GM10248 (cell line): ENCODE results near the gene TGM1.

Source experiments
- CTCF ChIA-PET: fragments of 300-600 bp; sonication (Branson Sonifier 250); formaldehyde crosslinking; extraction: SDS; loops from one replicate; lab custom pipeline; 2021; ENCODE audit warnings: antibody characterized with exemption; lab: Yijun Ruan, JAX
- POLR2A ChIA-PET: fragments of 350-650 bp; sonication (Branson Sonifier 250); formaldehyde crosslinking; extraction: SDS; loops from one replicate; lab custom pipeline; 2020; ENCODE audit warnings: antibody characterized with exemption; lab: Yijun Ruan, JAX
- DNase-seq: peaks from one replicate; pipeline ENCODE4 v3.0.0; 2012; ENCODE audit errors: extremely low spot score
- TF ChIP-seq, protein P1 (sequence below): IDR thresholded peaks from 2 replicates; pipeline ENCODE4 v1.5.1; 2012; ENCODE audit warnings: mild to moderate bottlenecking, low read depth; ENCODE audit errors: extremely low read depth, missing control alignments, control extremely low read depth

The TGM1 gene

GRCh38 chr14:24240110-24240918, 22.7 kb downstream of the TGM1 start:
- POLR2A ChIA-PET: no interaction called here
- CTCF ChIA-PET: interaction anchor here (0.8 to 10.1 kb wide), 9 partner anchors 7 to 191 kb away, joined by 3 to 323 read pairs (median 22); partner anchors contain the start of genes CBLN3, CIDEB, DHRS1 and GMPR2
- DNase-seq: no peak
- TF ChIP-seq, protein P1, sequence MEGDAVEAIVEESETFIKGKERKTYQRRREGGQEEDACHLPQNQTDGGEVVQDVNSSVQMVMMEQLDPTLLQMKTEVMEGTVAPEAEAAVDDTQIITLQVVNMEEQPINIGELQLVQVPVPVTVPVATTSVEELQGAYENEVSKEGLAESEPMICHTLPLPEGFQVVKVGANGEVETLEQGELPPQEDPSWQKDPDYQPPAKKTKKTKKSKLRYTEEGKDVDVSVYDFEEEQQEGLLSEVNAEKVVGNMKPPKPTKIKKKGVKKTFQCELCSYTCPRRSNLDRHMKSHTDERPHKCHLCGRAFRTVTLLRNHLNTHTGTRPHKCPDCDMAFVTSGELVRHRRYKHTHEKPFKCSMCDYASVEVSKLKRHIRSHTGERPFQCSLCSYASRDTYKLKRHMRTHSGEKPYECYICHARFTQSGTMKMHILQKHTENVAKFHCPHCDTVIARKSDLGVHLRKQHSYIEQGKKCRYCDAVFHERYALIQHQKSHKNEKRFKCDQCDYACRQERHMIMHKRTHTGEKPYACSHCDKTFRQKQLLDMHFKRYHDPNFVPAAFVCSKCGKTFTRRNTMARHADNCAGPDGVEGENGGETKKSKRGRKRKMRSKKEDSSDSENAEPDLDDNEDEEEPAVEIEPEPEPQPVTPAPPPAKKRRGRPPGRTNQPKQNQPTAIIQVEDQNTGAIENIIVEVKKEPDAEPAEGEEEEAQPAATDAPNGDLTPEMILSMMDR: no peak

- CTCF ChIA-PET: interaction anchor here (1.4 to 7.5 kb wide), 9 partner anchors 19 to 194 kb away, joined by 3 to 56 read pairs (median 9); partner anchors contain the start of genes CHMP4A, CIDEB, DHRS1 and IRF9
- POLR2A ChIA-PET: interaction anchor here (0.9 kb wide), 1 partner anchor 25 kb away, joined by 3 read pairs; the partner anchor contains the start of gene CHMP4A
- TF ChIP-seq, protein P1: no peak
- no peak for DNase-seq
Observed at GRCh38 chr14:24238527-24239037, 24.4 kb downstream of the TGM1 start.

DNA sequence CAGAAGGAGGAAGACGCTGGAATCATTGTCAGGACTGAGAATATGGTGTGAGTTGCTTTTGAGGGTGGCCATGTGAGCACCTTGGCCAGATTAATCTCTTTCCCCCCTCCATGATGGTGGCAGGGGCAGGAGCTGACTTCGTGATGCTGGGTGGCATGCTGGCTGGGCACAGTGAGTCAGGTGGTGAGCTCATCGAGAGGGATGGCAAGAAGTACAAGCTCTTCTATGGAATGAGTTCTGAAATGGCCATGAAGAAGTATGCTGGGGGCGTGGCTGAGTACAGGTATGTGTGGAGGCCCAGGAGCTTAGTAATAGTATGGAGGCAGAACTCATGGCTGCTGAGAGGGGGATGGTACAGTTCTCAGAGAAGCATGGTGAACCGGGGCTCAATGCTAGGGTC, 24.9 kb downstream of the TGM1 start:
- CTCF ChIA-PET: interaction anchor here (1.4 to 7.5 kb wide), 8 partner anchors 19 to 194 kb away, joined by 4 to 56 read pairs (median 12); partner anchors contain the start of genes CHMP4A, CIDEB, DHRS1 and MDP1
- POLR2A ChIA-PET: interaction anchor here (0.7 to 0.9 kb wide), 2 partner anchors 10 to 25 kb away, joined by 3 to 5 read pairs; partner anchors contain the start of gene CHMP4A
- TF ChIP-seq, protein P1: no peak
- DNase-seq: no peak

DNA sequence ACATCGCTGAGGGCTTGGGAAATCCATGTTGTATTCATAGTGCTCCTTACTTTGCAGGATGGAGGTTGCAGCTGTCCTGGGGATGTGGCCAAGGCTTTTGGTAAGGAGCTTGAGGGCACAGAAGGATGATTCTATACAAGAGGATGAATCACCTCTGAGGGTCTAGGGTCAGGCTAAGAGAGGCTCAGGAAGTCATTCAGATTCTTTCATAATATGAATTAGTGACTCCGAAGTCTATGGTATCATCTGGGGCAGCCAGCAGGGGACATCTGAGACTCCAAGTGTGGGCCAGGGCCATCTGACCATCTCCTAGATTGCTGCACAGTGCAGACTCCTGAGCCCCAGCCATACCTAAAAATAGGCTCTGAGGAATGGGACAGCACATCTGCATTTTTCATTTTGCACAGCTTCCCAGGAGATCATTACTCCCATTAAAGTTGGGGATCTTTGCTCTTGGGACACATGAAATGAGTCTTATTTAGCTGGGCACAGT, 25.5 kb downstream of the TGM1 start:
- TF ChIP-seq, protein P1: no peak
- POLR2A ChIA-PET: interaction anchor here (0.7 to 0.9 kb wide), 2 partner anchors 11 to 24 kb away, joined by 3 to 5 read pairs; partner anchors contain the start of gene CHMP4A
- no peak for DNase-seq
- CTCF ChIA-PET: interaction anchor here (1.4 to 7.5 kb wide), 8 partner anchors 18 to 195 kb away, joined by 4 to 56 read pairs (median 12); partner anchors contain the start of genes CHMP4A, CIDEB, DHRS1 and MDP1

- no peak for DNase-seq
- ChIA-PET CTCF (interaction anchor here (1.0 to 7.5 kb wide), 7 partner anchors 9 to 71 kb away, joined by 3 to 56 read pairs (median 14); partner anchors contain the start of genes CHMP4A, CIDEB, DHRS1 and MDP1), POLR2A (no interaction called here)
- TF ChIP-seq, protein P1: no peak
Observed at GRCh38 chr14:24236689-24237462, 26.1 kb downstream of the TGM1 start.
